Measurements from ENCODE around the gene TSPAN17.

DNA sequence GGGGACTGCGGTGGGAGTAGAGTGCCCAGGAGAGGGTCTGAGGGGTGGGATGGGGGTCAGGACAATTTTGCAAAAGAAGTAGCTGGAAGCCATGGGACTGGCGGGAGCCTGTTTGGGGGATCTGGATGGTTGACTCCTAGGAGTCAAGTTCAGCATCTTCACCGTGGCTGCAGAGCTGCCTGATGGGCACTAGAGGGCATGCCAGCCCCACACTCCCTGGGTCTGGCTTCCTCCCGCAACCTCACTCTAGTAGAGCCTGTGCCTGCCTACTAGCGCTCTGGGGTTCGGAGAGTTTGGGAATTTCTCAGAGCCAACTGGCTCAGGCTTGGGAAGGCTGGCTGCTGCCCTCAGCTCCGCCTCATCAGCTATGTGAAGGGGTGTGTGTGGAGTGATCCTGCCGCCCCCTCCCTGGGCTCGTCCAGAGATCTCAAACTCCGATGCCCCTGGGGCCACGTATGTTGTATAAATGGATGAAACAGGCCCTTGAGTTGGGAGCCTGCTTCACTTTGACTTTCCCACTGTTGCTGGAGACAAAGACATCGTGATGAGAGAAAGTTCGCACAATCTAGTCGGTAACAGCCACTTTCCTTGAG lies 10.8 kb downstream of the TSPAN17 start:
- no peak for TF ChIP-seq POLR2A (IDR thresholded peaks at IDR 0.05; ENCODE audit: borderline replicate concordance, extremely low read depth, insufficient read depth, insufficient read length)
- TF ChIP-seq EZH2 (IDR thresholded peaks at IDR 0.05), result no peak
- TF ChIP-seq POLR2AphosphoS5 (IDR thresholded peaks at IDR 0.05; ENCODE audit: low read depth, low read length), result no peak
- TF ChIP-seq, protein P1, sequence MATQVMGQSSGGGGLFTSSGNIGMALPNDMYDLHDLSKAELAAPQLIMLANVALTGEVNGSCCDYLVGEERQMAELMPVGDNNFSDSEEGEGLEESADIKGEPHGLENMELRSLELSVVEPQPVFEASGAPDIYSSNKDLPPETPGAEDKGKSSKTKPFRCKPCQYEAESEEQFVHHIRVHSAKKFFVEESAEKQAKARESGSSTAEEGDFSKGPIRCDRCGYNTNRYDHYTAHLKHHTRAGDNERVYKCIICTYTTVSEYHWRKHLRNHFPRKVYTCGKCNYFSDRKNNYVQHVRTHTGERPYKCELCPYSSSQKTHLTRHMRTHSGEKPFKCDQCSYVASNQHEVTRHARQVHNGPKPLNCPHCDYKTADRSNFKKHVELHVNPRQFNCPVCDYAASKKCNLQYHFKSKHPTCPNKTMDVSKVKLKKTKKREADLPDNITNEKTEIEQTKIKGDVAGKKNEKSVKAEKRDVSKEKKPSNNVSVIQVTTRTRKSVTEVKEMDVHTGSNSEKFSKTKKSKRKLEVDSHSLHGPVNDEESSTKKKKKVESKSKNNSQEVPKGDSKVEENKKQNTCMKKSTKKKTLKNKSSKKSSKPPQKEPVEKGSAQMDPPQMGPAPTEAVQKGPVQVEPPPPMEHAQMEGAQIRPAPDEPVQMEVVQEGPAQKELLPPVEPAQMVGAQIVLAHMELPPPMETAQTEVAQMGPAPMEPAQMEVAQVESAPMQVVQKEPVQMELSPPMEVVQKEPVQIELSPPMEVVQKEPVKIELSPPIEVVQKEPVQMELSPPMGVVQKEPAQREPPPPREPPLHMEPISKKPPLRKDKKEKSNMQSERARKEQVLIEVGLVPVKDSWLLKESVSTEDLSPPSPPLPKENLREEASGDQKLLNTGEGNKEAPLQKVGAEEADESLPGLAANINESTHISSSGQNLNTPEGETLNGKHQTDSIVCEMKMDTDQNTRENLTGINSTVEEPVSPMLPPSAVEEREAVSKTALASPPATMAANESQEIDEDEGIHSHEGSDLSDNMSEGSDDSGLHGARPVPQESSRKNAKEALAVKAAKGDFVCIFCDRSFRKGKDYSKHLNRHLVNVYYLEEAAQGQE (IDR thresholded peaks at IDR 0.05; ENCODE audit: low read depth), result no peak
- no peak for TF ChIP-seq YY1 (IDR thresholded peaks at IDR 0.05; ENCODE audit: extremely low read depth, insufficient replicate concordance, low read depth, low read length)
- TF ChIP-seq, protein P2, sequence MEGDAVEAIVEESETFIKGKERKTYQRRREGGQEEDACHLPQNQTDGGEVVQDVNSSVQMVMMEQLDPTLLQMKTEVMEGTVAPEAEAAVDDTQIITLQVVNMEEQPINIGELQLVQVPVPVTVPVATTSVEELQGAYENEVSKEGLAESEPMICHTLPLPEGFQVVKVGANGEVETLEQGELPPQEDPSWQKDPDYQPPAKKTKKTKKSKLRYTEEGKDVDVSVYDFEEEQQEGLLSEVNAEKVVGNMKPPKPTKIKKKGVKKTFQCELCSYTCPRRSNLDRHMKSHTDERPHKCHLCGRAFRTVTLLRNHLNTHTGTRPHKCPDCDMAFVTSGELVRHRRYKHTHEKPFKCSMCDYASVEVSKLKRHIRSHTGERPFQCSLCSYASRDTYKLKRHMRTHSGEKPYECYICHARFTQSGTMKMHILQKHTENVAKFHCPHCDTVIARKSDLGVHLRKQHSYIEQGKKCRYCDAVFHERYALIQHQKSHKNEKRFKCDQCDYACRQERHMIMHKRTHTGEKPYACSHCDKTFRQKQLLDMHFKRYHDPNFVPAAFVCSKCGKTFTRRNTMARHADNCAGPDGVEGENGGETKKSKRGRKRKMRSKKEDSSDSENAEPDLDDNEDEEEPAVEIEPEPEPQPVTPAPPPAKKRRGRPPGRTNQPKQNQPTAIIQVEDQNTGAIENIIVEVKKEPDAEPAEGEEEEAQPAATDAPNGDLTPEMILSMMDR (IDR thresholded peaks at IDR 0.05 in 2 of 3, conservative IDR thresholded peaks at IDR 0.05 in 1 of 3; ENCODE audit: borderline replicate concordance in 1 of 3, insufficient read depth in 1 of 3, low read depth in 2 of 3, low read length in 2 of 3), result peak; percentile 65 to 90 (median 89); a peak in 5 of 6 replicates
- TF ChIP-seq CEBPB (IDR thresholded peaks at IDR 0.05; ENCODE audit: low read depth), result no peak
- no peak for TF ChIP-seq SP1 (IDR thresholded peaks at IDR 0.05; ENCODE audit: low read depth)
- TF ChIP-seq TCF7L2 (IDR thresholded peaks at IDR 0.05; ENCODE audit: borderline replicate concordance, extremely low read depth, insufficient read depth, insufficient read length), result no peak
- TF ChIP-seq EGR1 (IDR thresholded peaks at IDR 0.05; ENCODE audit: low read depth), result no peak

All from HCT116 (cell line).